Activated naive CD8-positive, alpha-beta T cell treated with anti-CD3 and anti-CD28 coated beads, Interleukin-2, amount 10 ng/mL, durations not matched to agents 7 days and 5 days (primary cell): ENCODE data around the gene SYMPK. TPM values are rescaled to one million over a fixed set of nuclear protein-coding genes. Genes with fewer than 3 reads are reported as not detected.
A peak's percentile ranks its signal among the peaks of the same experiment; 100 is the strongest.

Source experiments
- ATAC-seq: fragments of 150-1000 bp; cut with Tn5 transposase; one replicate; pipeline ENCODE4 v1.10.0; 2021; ENCODE audit warnings: low read depth, moderate library complexity
- POLR2A ChIA-PET: fragments of 350-600 bp; sonication (Branson Sonifier 250); formaldehyde crosslinking; loops from one replicate; lab custom pipeline; 2021; ENCODE audit warnings: antibody characterized with exemption; lab: Charles Lee
- DNase-seq: peaks from one replicate; pipeline ENCODE4 v3.0.0; 2021
- H3K27ac Mint-ChIP-seq: one replicate; pipeline ENCODE4 v1.8.0; 2022; ENCODE audit warnings: mild to moderate bottlenecking, mixed read lengths
- H3K27me3 Mint-ChIP-seq: one replicate; pipeline ENCODE4 v1.8.0; 2022; ENCODE audit warnings: mild to moderate bottlenecking, moderate library complexity, mixed read lengths
- H3K36me3 Mint-ChIP-seq: one replicate; pipeline ENCODE4 v1.8.0; 2021; ENCODE audit warnings: mild to moderate bottlenecking, mixed read lengths
- H3K4me1 Mint-ChIP-seq: one replicate; pipeline ENCODE4 v1.8.0; 2021; ENCODE audit warnings: mixed read lengths
- H3K4me3 Mint-ChIP-seq: one replicate; pipeline ENCODE4 v1.8.0; 2022; ENCODE audit warnings: mild to moderate bottlenecking, moderate library complexity, mixed read lengths
- H3K9me3 Mint-ChIP-seq: one replicate; pipeline ENCODE4 v1.8.0; 2021; ENCODE audit warnings: mixed read lengths
- total RNA-seq, 2 experiments: library from RNA; stranded (reverse); gene quantifications; one replicate each; pipeline ENCODE4 v1.2.3, GENCODE V29; 2021

The SYMPK gene
- total RNA-seq, 2 experiments from 2014 or later, result 100 to 113 TPM

DNA sequence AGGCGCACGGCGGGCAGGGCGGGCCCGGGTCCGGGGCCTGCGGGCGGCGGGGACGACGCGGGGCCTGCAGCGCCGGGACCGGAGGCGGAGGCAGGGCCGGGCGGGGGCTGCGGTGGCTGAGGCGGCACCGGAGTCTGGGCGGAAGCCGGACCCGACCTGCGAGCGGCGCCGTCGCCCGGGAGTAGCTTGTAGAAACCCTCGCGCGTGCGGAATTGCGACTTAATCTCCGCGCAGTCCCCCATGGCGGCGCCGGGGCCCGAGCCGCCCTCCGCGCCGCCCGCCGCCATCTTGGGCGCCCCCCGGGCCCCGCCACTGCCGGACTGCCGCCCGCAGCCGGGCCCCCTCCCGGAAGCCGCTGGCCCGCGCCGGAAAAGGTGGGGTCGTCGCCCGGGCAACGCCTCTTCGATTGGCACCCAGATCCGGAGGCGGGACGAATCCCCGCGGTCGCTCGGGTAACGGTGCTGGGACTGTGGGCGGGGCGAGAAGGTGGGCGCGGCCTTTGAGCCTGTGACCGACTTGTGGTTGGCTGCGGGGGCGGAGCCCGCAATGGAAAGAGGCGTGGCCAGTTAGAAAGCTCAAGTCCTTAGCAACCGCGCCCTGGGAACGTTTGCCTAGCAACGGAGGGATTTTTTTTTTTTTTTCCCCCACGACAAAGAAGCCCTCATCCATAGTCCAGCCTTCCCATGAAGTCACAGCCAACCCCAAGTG is 70.3 kb downstream of the SYMPK start, which contains the start of gene DMWD:
Gene DMWD (minus strand): TSS at position 376 of the 708 bp plus-strand sequence. CDS start 89 bp downstream, at position 287.
- Mint-ChIP-seq H3K4me3 (peak within 1 kb of the TSS; percentile 88), H3K36me3 (peaks cover 22% of the 10 kb centered on the region), H3K4me1 (peaks cover 28% of the 10 kb centered on the region), H3K27ac (peak within 1 kb of the TSS; percentile 71), H3K9me3 (no peaks in the 10 kb centered on the region), H3K27me3 (peaks cover 64% of the 10 kb centered on the region)
- peak; percentile 100 for DNase-seq
- POLR2A ChIA-PET, result interaction anchor here (0.6 to 2.6 kb wide), 4 partner anchors 10 to 1329 kb away, joined by 3 to 17 read pairs (median 6); partner anchors contain the start of genes DMPK and SIX5
- peak; percentile 79 for ATAC-seq

DNA sequence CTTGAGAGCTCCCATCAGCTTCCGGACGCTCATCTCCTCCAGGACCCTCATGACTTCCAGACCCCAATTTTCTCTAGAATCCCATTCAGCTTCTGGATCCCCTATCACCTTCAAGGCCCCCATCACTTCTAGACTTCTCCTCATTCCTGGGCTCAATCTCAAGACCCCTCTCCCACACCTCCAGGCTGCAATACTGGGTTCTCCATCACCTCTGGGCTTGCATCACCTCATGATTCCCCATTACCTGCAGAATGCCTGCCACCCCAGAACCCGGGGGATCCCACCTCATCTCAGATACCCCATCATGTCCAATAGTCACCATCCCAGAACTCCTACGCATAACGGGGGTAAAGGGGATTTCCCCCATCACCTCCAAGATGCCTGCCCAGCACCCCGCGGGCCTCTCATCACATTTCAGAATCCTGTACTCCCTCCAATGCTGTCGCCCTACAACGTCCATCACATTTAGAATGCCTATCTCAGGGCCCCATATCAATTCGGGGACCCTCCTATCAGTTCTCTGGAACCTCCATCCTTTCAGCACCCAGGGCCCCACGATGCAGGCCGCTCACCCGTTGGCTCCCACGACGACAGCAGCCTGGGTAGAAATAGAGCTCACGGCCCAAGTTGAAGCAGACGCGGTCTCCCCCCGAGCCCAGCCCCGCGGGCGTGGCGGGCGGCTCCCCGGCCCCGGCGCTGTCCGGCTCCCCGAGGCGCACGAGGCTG is 71.0 kb downstream of the SYMPK start:
- DNase-seq, result no peak
- POLR2A ChIA-PET, result interaction anchor here (1.5 to 2.6 kb wide), 3 partner anchors 10 to 23 kb away, joined by 8 to 17 read pairs (median 9); partner anchors contain the start of genes DMPK and SIX5
- Mint-ChIP-seq H3K27ac (peak overlapping the region; percentile 62), H3K4me3 (peak overlapping the region; percentile 88), H3K4me1 (peaks cover 28% of the 10 kb centered on the region), H3K27me3 (peaks cover 67% of the 10 kb centered on the region), H3K36me3 (peaks cover 25% of the 10 kb centered on the region), H3K9me3 (no peaks in the 10 kb centered on the region)
- peak; percentile 23 for ATAC-seq

- Mint-ChIP-seq H3K4me3 (peak overlapping the region; percentile 88), H3K9me3 (no peaks in the 10 kb centered on the region), H3K4me1 (peaks cover 28% of the 10 kb centered on the region), H3K36me3 (peaks cover 27% of the 10 kb centered on the region), H3K27me3 (peaks cover 61% of the 10 kb centered on the region), H3K27ac (peak overlapping the region; percentile 56)
- POLR2A ChIA-PET, result interaction anchor here (1.3 to 2.6 kb wide), 3 partner anchors 9 to 22 kb away, joined by 5 to 9 read pairs (median 8); partner anchors contain the start of genes DMPK and SIX5
- ATAC-seq (peak; percentile 13), DNase-seq (no peak)
Observed at GRCh38 chr19:45790942-45791341, 72.0 kb downstream of the SYMPK start.

- Mint-ChIP-seq H3K36me3 (peaks cover 27% of the 10 kb centered on the region), H3K27ac (no peak overlapping the region), H3K27me3 (peaks cover 46% of the 10 kb centered on the region), H3K9me3 (no peaks in the 10 kb centered on the region), H3K4me3 (no peak overlapping the region), H3K4me1 (peaks cover 27% of the 10 kb centered on the region)
- DNase-seq, result no peak
- POLR2A ChIA-PET, result no interaction called here
- ATAC-seq, result no peak
Observed at GRCh38 chr19:45789035-45789786, 73.7 kb downstream of the SYMPK start.

GRCh38 chr19:45786533-45786894 is 76.4 kb downstream of the SYMPK start:
- peaks cover 27% of the 10 kb centered on the region for H3K36me3 Mint-ChIP-seq
- POLR2A ChIA-PET, result no interaction called here
- peaks cover 9% of the 10 kb centered on the region for H3K4me1 Mint-ChIP-seq
- H3K9me3 Mint-ChIP-seq, result no peaks in the 10 kb centered on the region
- H3K27ac Mint-ChIP-seq, result no peak overlapping the region
- peaks cover 40% of the 10 kb centered on the region for H3K27me3 Mint-ChIP-seq
- ATAC-seq (no peak), DNase-seq (no peak)
- no peak overlapping the region for H3K4me3 Mint-ChIP-seq

- H3K27me3 Mint-ChIP-seq, result peaks cover 44% of the 10 kb centered on the region
- peaks cover 5% of the 10 kb centered on the region for H3K4me1 Mint-ChIP-seq
- DNase-seq (no peak), ATAC-seq (no peak)
- H3K9me3 Mint-ChIP-seq, result no peaks in the 10 kb centered on the region
- POLR2A ChIA-PET, result no interaction called here
- H3K27ac Mint-ChIP-seq, result no peak overlapping the region
- H3K4me3 Mint-ChIP-seq, result no peak overlapping the region
- H3K36me3 Mint-ChIP-seq, result peaks cover 26% of the 10 kb centered on the region
Observed at GRCh38 chr19:45785781-45786532, 77.0 kb downstream of the SYMPK start.

DNA sequence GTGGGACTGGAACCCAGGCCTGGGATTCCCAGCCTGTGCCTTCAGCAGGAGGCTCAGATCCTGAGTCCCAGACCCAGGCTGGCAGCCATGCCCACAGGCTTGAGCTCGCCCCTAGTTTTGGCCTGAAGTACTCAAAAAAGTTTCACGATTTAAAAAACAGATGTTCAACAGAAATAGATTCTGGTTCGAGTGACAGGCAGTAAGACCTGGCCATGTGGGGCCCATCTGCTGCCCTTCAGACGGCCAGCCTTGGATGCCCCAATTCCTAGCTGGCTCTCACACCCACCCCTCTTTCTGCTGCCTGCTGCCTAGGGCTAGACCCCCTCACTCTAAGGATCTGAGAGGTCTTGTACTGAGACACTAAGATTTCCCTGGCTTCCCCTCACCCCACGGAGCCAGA is 77.8 kb downstream of the SYMPK start:
- peaks cover 23% of the 10 kb centered on the region for H3K36me3 Mint-ChIP-seq
- ATAC-seq, result no peak

DNA sequence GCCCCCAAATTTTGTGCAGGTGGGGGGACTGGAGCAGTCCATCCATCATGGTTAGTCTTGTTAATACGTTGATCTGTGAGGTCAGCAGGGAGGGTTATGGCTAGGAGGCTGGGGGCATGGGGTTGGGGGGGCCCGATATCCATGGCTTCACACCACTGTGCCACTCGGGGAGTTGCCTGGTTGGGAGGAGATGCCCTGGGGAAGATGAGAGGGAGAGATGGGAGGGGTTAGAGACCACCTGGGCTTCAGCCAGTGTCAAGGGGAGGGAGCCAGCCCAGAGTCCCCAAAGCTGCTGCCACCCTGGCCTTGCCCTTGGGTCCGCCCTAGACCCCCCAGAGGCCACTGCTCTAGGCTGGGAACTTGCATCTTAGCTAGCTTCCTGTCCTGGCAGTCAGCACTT is 78.9 kb downstream of the SYMPK start:
- Mint-ChIP-seq H3K27ac (no peak overlapping the region), H3K4me1 (peaks cover 9% of the 10 kb centered on the region), H3K36me3 (peaks cover 15% of the 10 kb centered on the region), H3K4me3 (no peak overlapping the region), H3K9me3 (no peaks in the 10 kb centered on the region), H3K27me3 (peaks cover 53% of the 10 kb centered on the region)
- ATAC-seq (no peak), DNase-seq (no peak)
- POLR2A ChIA-PET, result no interaction called here

More for the DNA sequence above, 77.8 kb downstream of the SYMPK start:
- Mint-ChIP-seq H3K27ac (no peak overlapping the region), H3K9me3 (no peaks in the 10 kb centered on the region), H3K27me3 (peaks cover 53% of the 10 kb centered on the region), H3K4me1 (peaks cover 3% of the 10 kb centered on the region), H3K4me3 (no peak overlapping the region)
- DNase-seq, result no peak
- POLR2A ChIA-PET, result no interaction called here

GRCh38 chr19:45782820-45783785 is 79.8 kb downstream of the SYMPK start:
- Mint-ChIP-seq H3K27ac (no peak overlapping the region), H3K4me3 (no peak overlapping the region), H3K9me3 (no peaks in the 10 kb centered on the region), H3K36me3 (peaks cover 7% of the 10 kb centered on the region), H3K27me3 (peaks cover 44% of the 10 kb centered on the region), H3K4me1 (peaks cover 13% of the 10 kb centered on the region)
- DNase-seq, result no peak
- POLR2A ChIA-PET, result interaction anchor here (0.6 to 1.8 kb wide), 4 partner anchors 9 to 1962 kb away, joined by 3 to 9 read pairs (median 4); partner anchors contain the start of genes DMWD and SIX5
- ATAC-seq, result no peak

- DNase-seq, result no peak
- peaks cover 2% of the 10 kb centered on the region for H3K36me3 Mint-ChIP-seq
- POLR2A ChIA-PET, result interaction anchor here (0.6 to 1.8 kb wide), 5 partner anchors 10 to 1963 kb away, joined by 3 to 9 read pairs (median 3); partner anchors contain the start of genes DMWD and SIX5
- ATAC-seq, result no peak
- H3K27ac Mint-ChIP-seq, result no peak within 1 kb of the TSS
- H3K27me3 Mint-ChIP-seq, result peaks cover 36% of the 10 kb centered on the region
- H3K9me3 Mint-ChIP-seq, result no peaks in the 10 kb centered on the region
- peaks cover 13% of the 10 kb centered on the region for H3K4me1 Mint-ChIP-seq
- H3K4me3 Mint-ChIP-seq, result no peak within 1 kb of the TSS
Observed at GRCh38 chr19:45782162-45782691, 80.7 kb downstream of the SYMPK start, which contains the start of gene DMPK. DMPK (minus strand) TSS chr19:45782490; CDS start chr19:45782352, 138 bp downstream.
